T-cell (primary cell): ENCODE measurements around the gene YIF1B. TPM values are rescaled to one million over a fixed set of nuclear protein-coding genes. Genes with fewer than 3 reads are reported as not detected.

ENCODE experiments used
- ATAC-seq, 4 experiments: fragments of 200-7000 bp in 3 of 4; fragments of 150-1000 bp in 1 of 4; cut with Tn5 transposase; replicated peaks in 1 of 4; 1 replicate in 3 of 4; 2 replicates in 1 of 4; pipeline ENCODE4 v1.10.0; 2021; ENCODE audit warnings: moderate library complexity in 3 of 4, mild to moderate bottlenecking in 2 of 4, moderate number of reproducible peaks in 1 of 4
- CTCF ChIA-PET, 2 donors: fragments of 300-600 bp; sonication (Branson Sonifier 250); formaldehyde crosslinking; loops; one replicate each; lab custom pipeline; 2022; ENCODE audit warnings: antibody characterized with exemption in 2 of 2; lab: Charles Lee
- POLR2A ChIA-PET, 2 donors: fragments of 300-600 bp; sonication (Branson Sonifier 250); formaldehyde crosslinking; loops; one replicate each; lab custom pipeline; 2022; ENCODE audit warnings: antibody characterized with exemption in 2 of 2; lab: Charles Lee
- DNase-seq, 35 experiments: peaks; one replicate each; pipeline versions ENCODE4 v3.0.0 to v3.0.0-alpha.2; 2013 to 2023
- H3K27ac ChIP-seq: one replicate; pipeline ENCODE4 v1.5.1; 2013; ENCODE audit warnings: low read length
- H3K27me3 ChIP-seq, 2 experiments: replicated peaks in 1 of 2; 1 replicate in 1 of 2; 2 replicates in 1 of 2; pipeline versions ENCODE4 v1.6.1 to v1.7.0; 2013; ENCODE audit warnings: low read length in 1 of 2, mixed read lengths in 1 of 2; ENCODE audit not compliant: control insufficient read depth in 2 of 2, insufficient read depth in 2 of 2; ENCODE audit errors: extremely low read depth in 1 of 2
- H3K36me3 ChIP-seq, 2 donors: 1 replicate in 1 of 2; 2 replicates in 1 of 2; pipeline versions ENCODE4 v1.6.1 to v1.7.0; 2013; ENCODE audit warnings: low read length in 1 of 2; ENCODE audit not compliant: control insufficient read depth in 2 of 2, insufficient read depth in 1 of 2; ENCODE audit errors: extremely low read depth in 1 of 2
- H3K4me1 ChIP-seq, 2 experiments: 1 replicate in 1 of 2; 2 replicates in 1 of 2; pipeline versions ENCODE4 v1.6.1 to v1.7.0; 2013; ENCODE audit warnings: low read length in 2 of 2, mixed read lengths in 1 of 2; ENCODE audit not compliant: insufficient read depth in 2 of 2, control insufficient read depth in 1 of 2; ENCODE audit errors: extremely low read depth in 1 of 2
- H3K4me3 ChIP-seq, 2 donors: 1 replicate in 1 of 2; 2 replicates in 1 of 2; pipeline versions ENCODE4 v1.5.1 to v1.7.0; 2013; ENCODE audit warnings: mild to moderate bottlenecking in 2 of 2, low read length in 1 of 2, moderate library complexity in 1 of 2; ENCODE audit not compliant: control insufficient read depth in 1 of 2; ENCODE audit errors: extremely low read depth in 1 of 2
- H3K9me3 ChIP-seq: 2 replicates; pipeline ENCODE4 v1.7.0; 2013
- H3K27ac Mint-ChIP-seq, 2 donors: one replicate each; pipeline ENCODE4 v1.8.0; 2020 to 2021; ENCODE audit warnings: mild to moderate bottlenecking in 2 of 2, mixed read lengths in 2 of 2
- H3K27me3 Mint-ChIP-seq, 2 donors: one replicate each; pipeline ENCODE4 v1.8.0; 2021 to 2022; ENCODE audit warnings: mixed read lengths in 2 of 2
- H3K36me3 Mint-ChIP-seq: one replicate; pipeline ENCODE4 v1.8.0; 2021; ENCODE audit warnings: mixed read lengths
- H3K4me1 Mint-ChIP-seq, 3 donors: one replicate each; pipeline ENCODE4 v1.8.0; 2020 to 2022; ENCODE audit warnings: mixed read lengths in 3 of 3, mild to moderate bottlenecking in 1 of 3
- H3K4me3 Mint-ChIP-seq, 3 donors: one replicate each; pipeline ENCODE4 v1.8.0; 2020 to 2022; ENCODE audit warnings: mild to moderate bottlenecking in 3 of 3, mixed read lengths in 3 of 3, moderate library complexity in 3 of 3
- H3K9me3 Mint-ChIP-seq, 3 donors: one replicate each; pipeline ENCODE4 v1.8.0; 2020 to 2022; ENCODE audit warnings: mixed read lengths in 3 of 3
- WGBS: methylation state at CpG from one replicate; pipeline ENCODE4 v1.1.5; 2013; ENCODE audit warnings: missing lambda C conversion rate; ENCODE audit not compliant: insufficient coverage; 5-methylcytosine and 5-hydroxymethylcytosine counted together
- total RNA-seq, 35 experiments: library from RNA in 6 of 35; stranded (reverse) in 6 of 35; fragments of 120-200 nt in 1 of 35; gene quantifications; one replicate each; pipeline versions ENCODE4 v1.2.1 to v1.2.4 and lab custom pipeline; 2013 to 2026

Gene YIF1B
- total RNA-seq, 5 donors from 2014 or later (not counting 1 experiment from before 2014, with no cell fraction given): 28.1 to 39.1 (median 34.1) TPM

DNA sequence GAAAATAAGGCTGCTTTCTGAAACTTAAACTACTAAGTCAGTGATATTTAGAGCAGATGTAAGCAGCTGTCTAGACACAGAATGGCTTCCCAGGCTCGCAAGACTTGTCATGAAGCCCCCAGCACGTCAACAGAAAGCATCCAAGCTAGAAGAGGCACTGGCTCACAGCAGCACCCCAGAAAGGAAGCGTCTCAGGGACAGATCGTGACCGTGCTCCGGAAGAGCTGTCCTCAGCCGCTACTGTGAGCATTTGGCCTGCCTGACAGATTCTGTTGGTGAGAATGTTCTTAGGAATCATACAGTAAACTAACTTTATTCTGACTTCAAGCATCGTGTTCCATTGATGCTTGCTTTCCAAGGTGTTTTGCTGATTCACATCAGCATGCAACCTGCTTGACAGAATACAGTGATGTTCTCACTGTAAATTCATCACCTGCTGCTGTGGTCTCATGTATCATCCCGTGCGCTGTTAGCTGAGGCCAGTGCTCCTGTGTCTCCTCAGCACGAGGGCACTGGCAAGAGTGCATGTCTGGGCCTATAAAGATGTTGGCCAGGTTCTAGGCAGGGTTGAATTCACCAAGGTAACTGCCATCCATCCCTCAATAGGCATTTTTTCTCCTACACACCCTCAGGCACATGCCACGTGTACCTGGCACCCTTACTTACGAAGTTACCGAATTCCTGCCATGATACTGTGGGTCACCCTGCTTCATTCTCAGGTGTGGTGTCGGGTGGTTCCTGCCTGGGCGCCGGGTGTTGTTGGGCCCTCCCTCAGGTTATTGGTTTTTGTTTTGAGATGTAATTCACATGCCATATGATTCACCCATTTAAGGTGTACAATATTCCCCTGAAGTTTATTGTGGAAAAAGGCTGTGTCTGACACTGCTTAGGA lies 35.5 kb downstream of the YIF1B start:
- ATAC-seq: no peak
- 90% methylated on average over 3 of the region's 17 CpGs for WGBS

DNA sequence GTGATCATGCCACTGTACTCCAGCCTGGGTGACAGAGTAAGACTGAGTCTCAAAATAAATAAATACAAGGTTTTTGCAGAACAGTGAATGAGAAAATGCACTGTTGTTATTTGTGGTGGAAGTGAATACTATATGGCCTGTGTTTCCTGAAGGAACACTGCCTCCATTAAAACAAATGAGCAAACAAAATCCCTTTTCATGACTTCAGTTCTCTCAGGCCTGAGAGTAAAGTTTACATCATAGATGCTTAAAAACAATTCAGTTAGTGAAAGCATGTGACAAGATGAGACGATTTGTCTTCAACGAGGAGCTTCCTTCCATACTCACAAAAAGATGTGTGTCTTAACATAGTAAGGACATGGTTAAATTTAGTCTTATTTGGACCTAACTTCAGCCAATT lies 37.0 kb downstream of the YIF1B start:
- H3K4me1 ChIP-seq: peaks cover 2 to 6% of the 10 kb centered on the region in 2 experiments
- DNase-seq (no peak), ATAC-seq (no peak)
- ChIA-PET POLR2A (no interaction called here), CTCF (no interaction called here)
- H3K27ac Mint-ChIP-seq: no peak overlapping the region
- H3K36me3 ChIP-seq: no peaks in the 10 kb centered on the region
- no peak overlapping the region for H3K4me3 Mint-ChIP-seq
- no peaks in the 10 kb centered on the region for H3K27me3 ChIP-seq
- H3K4me1 Mint-ChIP-seq: peaks cover 11 to 13% (median 11%) of the 10 kb centered on the region in 3 donors
- H3K4me3 ChIP-seq: no peak overlapping the region
- no peaks in the 10 kb centered on the region for H3K36me3 Mint-ChIP-seq
- no peaks in the 10 kb centered on the region for H3K9me3 ChIP-seq
- no peaks in the 10 kb centered on the region for H3K9me3 Mint-ChIP-seq
- no peaks in the 10 kb centered on the region for H3K27me3 Mint-ChIP-seq
- no CpG with 5 or more reads among the region's 2 CpGs for WGBS
- no peak overlapping the region for H3K27ac ChIP-seq

More for the DNA sequence above, 35.5 kb downstream of the YIF1B start:
- ChIA-PET POLR2A (no interaction called here), CTCF (no interaction called here)
- no peak for DNase-seq
- no peak overlapping the region for H3K4me3 ChIP-seq
- Mint-ChIP-seq H3K27me3 (no peaks in the 10 kb centered on the region), H3K4me1 (peaks cover 11 to 13% (median 11%) of the 10 kb centered on the region in 3 donors), H3K36me3 (peaks cover 4% of the 10 kb centered on the region), H3K4me3 (no peak overlapping the region), H3K9me3 (no peaks in the 10 kb centered on the region), H3K27ac (no peak overlapping the region)
- H3K4me1 ChIP-seq: peaks cover 2 to 6% of the 10 kb centered on the region in 2 experiments
- no peaks in the 10 kb centered on the region for H3K9me3 ChIP-seq
- no peaks in the 10 kb centered on the region for H3K27me3 ChIP-seq
- H3K36me3 ChIP-seq: no peaks in the 10 kb centered on the region
- H3K27ac ChIP-seq: no peak overlapping the region

DNA sequence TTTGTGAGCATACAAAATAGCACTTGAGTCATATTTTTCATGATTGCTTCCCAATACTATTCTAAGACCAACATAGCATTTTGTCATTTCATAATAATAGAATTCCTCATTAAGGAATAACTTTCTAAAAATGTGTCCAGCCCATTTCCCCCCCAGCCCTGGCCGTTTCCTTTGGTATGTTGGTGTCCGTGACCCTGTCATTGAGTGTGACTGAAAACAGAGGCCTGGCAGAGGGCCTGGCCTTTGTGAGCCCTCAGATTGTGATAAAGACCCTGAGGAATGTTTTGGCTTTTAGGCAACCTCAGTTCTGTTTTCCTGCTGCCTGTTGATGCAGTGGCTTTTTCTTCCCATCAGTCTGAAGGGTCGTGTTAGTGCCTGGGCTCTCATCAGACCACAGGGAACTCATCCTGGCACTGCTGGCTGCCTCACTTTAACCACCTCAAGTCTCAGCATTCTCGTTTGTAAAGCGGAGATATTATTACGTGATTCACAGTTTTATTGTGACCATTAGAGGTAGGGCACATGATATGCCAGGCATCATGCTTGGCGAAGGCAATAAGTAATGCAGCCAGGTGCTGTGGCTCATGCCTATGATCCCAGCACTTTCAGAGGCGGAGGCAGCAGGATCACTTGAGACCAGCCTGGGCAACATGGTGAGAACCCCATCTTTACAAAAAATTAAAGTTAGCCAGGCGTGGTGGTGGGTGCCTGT lies 37.6 kb downstream of the YIF1B start:
- Histone ChIP-seq H3K4me1 (peaks cover 2 to 6% of the 10 kb centered on the region in 2 experiments), H3K9me3 (no peaks in the 10 kb centered on the region), H3K27ac (no peak overlapping the region), H3K4me3 (no peak overlapping the region), H3K36me3 (no peaks in the 10 kb centered on the region), H3K27me3 (no peaks in the 10 kb centered on the region)
- no peak for ATAC-seq
- Mint-ChIP-seq H3K27me3 (no peaks in the 10 kb centered on the region), H3K36me3 (no peaks in the 10 kb centered on the region), H3K9me3 (no peaks in the 10 kb centered on the region), H3K27ac (no peak overlapping the region), H3K4me1 (peaks cover 11 to 13% (median 11%) of the 10 kb centered on the region in 3 donors), H3K4me3 (no peak overlapping the region)
- CTCF ChIA-PET: no interaction called here
- POLR2A ChIA-PET: no interaction called here
- WGBS: 80% methylated on average over 5 of the region's 9 CpGs
- DNase-seq: no peak

DNA sequence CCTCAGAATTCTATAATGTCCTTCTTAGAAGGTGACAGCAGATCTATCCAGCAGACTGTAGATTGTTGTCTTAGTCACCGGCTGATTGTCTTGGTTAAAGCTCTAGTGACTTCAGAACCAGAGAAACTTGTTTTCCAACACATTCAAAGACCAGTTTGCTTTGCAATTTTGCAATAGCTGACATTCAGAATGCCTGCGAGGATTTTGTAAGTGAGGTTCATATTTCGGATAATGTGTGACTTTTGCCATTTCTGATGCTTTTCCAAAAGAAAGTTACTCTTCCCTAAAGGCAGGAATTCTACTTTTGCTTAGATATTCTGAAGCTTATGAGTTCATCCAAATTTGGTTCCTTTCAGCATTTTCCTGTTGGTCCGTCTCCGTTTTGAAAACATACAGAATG lies 38.2 kb downstream of the YIF1B start:
- ATAC-seq (no peak), DNase-seq (no peak)
- Mint-ChIP-seq H3K27me3 (no peaks in the 10 kb centered on the region), H3K9me3 (no peaks in the 10 kb centered on the region), H3K4me1 (peaks cover 10 to 12% (median 10%) of the 10 kb centered on the region in 3 donors), H3K4me3 (no peak overlapping the region), H3K36me3 (no peaks in the 10 kb centered on the region), H3K27ac (no peak overlapping the region)
- H3K36me3 ChIP-seq: no peaks in the 10 kb centered on the region
- POLR2A ChIA-PET: no interaction called here
- no peak overlapping the region for H3K27ac ChIP-seq
- WGBS: 100% methylated on average over 2 of the region's 5 CpGs
- H3K9me3 ChIP-seq: no peaks in the 10 kb centered on the region
- no peaks in the 10 kb centered on the region for H3K27me3 ChIP-seq
- peaks cover 2 to 5% of the 10 kb centered on the region in 2 experiments for H3K4me1 ChIP-seq
- CTCF ChIA-PET: no interaction called here
- no peak overlapping the region for H3K4me3 ChIP-seq

DNA sequence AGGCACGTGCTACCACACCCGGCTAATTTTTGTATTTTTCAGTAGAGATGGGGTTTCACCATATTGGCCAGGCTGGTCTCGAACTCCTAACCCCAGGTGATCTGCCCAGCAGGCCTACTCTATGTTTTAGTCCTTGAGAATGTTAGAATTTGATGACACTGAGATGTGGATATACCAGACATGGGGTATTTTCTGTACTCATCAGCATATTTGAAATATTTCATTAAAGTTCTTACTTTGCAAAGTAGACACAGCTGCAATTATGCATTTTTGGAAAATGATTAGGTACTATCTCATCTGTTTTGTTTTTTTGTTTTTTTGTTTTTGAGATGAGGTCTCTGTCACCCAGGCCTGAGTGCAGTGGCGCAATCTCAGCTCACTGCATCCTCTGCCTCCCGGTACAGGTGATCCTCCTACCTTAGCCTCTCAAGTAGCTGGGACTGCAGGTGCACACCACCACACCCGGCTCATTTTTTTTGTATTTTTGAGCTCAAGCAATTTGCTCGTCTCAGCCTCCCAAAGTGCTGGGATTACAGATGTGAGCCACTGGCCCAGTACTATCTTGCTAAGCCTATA lies 38.7 kb downstream of the YIF1B start:
- no peaks in the 10 kb centered on the region for H3K27me3 ChIP-seq
- no peaks in the 10 kb centered on the region for H3K36me3 Mint-ChIP-seq
- H3K27me3 Mint-ChIP-seq: no peaks in the 10 kb centered on the region
- H3K4me1 Mint-ChIP-seq: peaks cover 5 to 7% (median 5%) of the 10 kb centered on the region in 3 donors
- peaks cover 0 to 2% of the 10 kb centered on the region in 2 experiments for H3K4me1 ChIP-seq
- POLR2A ChIA-PET: no interaction called here
- no peak overlapping the region for H3K27ac ChIP-seq
- DNase-seq (no peak), ATAC-seq (no peak)
- 92% methylated on average over 2 of the region's 7 CpGs for WGBS
- no peak overlapping the region for H3K27ac Mint-ChIP-seq
- no peaks in the 10 kb centered on the region for H3K9me3 ChIP-seq
- H3K36me3 ChIP-seq: no peaks in the 10 kb centered on the region
- CTCF ChIA-PET: no interaction called here
- H3K9me3 Mint-ChIP-seq: no peaks in the 10 kb centered on the region
- no peak overlapping the region for H3K4me3 Mint-ChIP-seq
- no peak overlapping the region for H3K4me3 ChIP-seq

DNA sequence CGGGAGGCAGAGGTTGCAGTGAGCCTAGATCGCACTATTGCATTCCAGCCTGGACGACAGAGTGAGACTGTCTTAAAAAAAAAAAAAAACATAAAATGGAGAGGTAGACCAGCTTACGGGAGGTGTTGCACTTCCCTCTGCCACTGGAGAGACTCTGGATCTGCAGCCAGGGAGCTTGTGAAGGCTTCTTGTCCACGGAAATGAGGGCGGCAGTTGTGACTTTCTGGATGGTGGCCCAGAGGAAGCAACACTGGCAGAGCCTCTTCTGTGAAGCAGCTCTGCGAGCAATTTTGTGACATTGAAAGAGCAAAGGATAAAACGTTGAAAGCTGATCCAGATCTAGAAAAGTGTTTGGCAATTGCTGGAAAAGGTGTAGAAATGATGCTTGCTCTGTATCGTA lies 41.0 kb downstream of the YIF1B start:
- Histone ChIP-seq H3K36me3 (no peaks in the 10 kb centered on the region), H3K27ac (no peak overlapping the region), H3K9me3 (no peaks in the 10 kb centered on the region), H3K4me3 (no peak overlapping the region), H3K27me3 (no peaks in the 10 kb centered on the region), H3K4me1 (no peaks in the 10 kb centered on the region)
- no peaks in the 10 kb centered on the region for H3K9me3 Mint-ChIP-seq
- H3K27me3 Mint-ChIP-seq: no peaks in the 10 kb centered on the region
- peaks cover 6% of the 10 kb centered on the region for H3K36me3 Mint-ChIP-seq
- no peak overlapping the region for H3K4me3 Mint-ChIP-seq
- no peak for DNase-seq
- ChIA-PET POLR2A (no interaction called here), CTCF (no interaction called here)
- ATAC-seq: no peak
- no peak overlapping the region for H3K27ac Mint-ChIP-seq
- WGBS: 80% methylated on average over 5 of the region's 9 CpGs
- no peaks in the 10 kb centered on the region for H3K4me1 Mint-ChIP-seq
